HL-60 (cell line): ENCODE data around the gene LSMEM2.

ENCODE experiments used
- DNase-seq, 2 experiments: peaks; one replicate each; pipeline ENCODE4 v3.0.0-alpha.2; 2010 to 2020; ENCODE audit warnings: low read depth in 1 of 2, low spot score in 1 of 2
- H3K27ac ChIP-seq: fragments of 250-450 bp; sonication (Bioruptor Pico); replicated peaks from 2 replicates; pipeline ENCODE4 v1.5.1; 2020; ENCODE audit warnings: mild to moderate bottlenecking, moderate library complexity
- H3K27me3 ChIP-seq: fragments of 250-450 bp; sonication (Bioruptor Pico); 2 replicates; pipeline ENCODE4 v1.5.1; 2021; ENCODE audit warnings: mild to moderate bottlenecking, moderate library complexity; ENCODE audit not compliant: insufficient read depth, poor library complexity, severe bottlenecking
- H3K4me3 ChIP-seq: replicated peaks from 2 replicates; pipeline ENCODE4 v1.5.1; 2011; ENCODE audit warnings: mild to moderate bottlenecking, control low read depth, low read length; ENCODE audit not compliant: insufficient read depth
- GABPA ChIP-seq: IDR thresholded peaks from 2 replicates; pipeline ENCODE4 v1.6.1; 2012; ENCODE audit warnings: low read depth
- POLR2AphosphoS5 ChIP-seq: IDR thresholded peaks from 2 replicates; pipeline ENCODE4 v1.6.1; 2012; ENCODE audit warnings: low read depth
- SPI1 ChIP-seq: IDR thresholded peaks from 2 replicates; pipeline ENCODE4 v1.6.1; 2012; ENCODE audit warnings: low read depth, mild to moderate bottlenecking, borderline replicate concordance
- TF ChIP-seq, protein P1 (sequence below): IDR thresholded peaks from one replicate; pipeline ENCODE4 v1.5.1; 2011; ENCODE audit warnings: low read length, control low read depth, inconsistent platforms; ENCODE audit not compliant: insufficient read depth
- TF ChIP-seq, protein P2 (sequence below): IDR thresholded peaks from 2 replicates; pipeline ENCODE4 v1.6.1; 2012; ENCODE audit warnings: low read depth; ENCODE audit not compliant: insufficient replicate concordance

LSMEM2 gene

DNA sequence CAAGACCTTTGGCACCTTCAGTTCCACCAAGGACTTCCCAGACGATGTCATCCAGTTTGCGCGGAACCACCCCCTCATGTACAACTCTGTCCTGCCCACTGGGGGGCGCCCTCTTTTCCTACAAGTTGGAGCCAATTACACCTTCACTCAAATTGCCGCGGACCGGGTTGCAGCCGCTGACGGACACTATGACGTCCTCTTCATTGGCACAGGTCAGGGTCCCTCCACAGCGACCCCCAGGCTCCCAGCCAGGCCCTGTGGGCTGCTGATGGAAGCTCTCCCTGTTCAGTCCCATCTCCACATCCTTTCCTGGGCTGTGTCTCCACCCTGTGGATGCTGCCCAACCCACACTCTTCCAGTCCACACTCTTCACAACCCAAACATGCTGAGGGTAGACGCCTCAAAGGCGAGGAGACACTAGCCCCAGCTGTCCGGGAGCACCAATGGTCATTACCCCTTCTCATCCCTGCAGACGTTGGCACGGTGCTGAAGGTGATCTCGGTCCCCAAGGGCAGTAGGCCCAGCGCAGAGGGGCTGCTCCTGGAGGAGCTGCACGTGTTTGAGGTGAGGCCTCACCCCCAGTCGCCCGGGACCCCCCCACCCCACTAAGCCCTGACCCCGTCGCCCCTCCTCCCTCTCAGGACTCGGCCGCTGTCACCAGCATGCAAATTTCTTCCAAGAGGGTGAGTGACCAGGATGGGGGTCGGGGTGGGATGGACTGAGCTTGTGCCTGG lies 4.3 kb upstream of the LSMEM2 start:
- no peak overlapping the region for H3K27ac ChIP-seq
- H3K27me3 ChIP-seq: peaks cover 34% of the 10 kb centered on the region
- TF ChIP-seq, protein P1, sequence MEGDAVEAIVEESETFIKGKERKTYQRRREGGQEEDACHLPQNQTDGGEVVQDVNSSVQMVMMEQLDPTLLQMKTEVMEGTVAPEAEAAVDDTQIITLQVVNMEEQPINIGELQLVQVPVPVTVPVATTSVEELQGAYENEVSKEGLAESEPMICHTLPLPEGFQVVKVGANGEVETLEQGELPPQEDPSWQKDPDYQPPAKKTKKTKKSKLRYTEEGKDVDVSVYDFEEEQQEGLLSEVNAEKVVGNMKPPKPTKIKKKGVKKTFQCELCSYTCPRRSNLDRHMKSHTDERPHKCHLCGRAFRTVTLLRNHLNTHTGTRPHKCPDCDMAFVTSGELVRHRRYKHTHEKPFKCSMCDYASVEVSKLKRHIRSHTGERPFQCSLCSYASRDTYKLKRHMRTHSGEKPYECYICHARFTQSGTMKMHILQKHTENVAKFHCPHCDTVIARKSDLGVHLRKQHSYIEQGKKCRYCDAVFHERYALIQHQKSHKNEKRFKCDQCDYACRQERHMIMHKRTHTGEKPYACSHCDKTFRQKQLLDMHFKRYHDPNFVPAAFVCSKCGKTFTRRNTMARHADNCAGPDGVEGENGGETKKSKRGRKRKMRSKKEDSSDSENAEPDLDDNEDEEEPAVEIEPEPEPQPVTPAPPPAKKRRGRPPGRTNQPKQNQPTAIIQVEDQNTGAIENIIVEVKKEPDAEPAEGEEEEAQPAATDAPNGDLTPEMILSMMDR: peak; percentile 83
- TF ChIP-seq, protein P2, sequence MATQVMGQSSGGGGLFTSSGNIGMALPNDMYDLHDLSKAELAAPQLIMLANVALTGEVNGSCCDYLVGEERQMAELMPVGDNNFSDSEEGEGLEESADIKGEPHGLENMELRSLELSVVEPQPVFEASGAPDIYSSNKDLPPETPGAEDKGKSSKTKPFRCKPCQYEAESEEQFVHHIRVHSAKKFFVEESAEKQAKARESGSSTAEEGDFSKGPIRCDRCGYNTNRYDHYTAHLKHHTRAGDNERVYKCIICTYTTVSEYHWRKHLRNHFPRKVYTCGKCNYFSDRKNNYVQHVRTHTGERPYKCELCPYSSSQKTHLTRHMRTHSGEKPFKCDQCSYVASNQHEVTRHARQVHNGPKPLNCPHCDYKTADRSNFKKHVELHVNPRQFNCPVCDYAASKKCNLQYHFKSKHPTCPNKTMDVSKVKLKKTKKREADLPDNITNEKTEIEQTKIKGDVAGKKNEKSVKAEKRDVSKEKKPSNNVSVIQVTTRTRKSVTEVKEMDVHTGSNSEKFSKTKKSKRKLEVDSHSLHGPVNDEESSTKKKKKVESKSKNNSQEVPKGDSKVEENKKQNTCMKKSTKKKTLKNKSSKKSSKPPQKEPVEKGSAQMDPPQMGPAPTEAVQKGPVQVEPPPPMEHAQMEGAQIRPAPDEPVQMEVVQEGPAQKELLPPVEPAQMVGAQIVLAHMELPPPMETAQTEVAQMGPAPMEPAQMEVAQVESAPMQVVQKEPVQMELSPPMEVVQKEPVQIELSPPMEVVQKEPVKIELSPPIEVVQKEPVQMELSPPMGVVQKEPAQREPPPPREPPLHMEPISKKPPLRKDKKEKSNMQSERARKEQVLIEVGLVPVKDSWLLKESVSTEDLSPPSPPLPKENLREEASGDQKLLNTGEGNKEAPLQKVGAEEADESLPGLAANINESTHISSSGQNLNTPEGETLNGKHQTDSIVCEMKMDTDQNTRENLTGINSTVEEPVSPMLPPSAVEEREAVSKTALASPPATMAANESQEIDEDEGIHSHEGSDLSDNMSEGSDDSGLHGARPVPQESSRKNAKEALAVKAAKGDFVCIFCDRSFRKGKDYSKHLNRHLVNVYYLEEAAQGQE: no peak
- no peak overlapping the region for H3K4me3 ChIP-seq
- DNase-seq: peak in 1 of 2 experiments; percentile 79

DNA sequence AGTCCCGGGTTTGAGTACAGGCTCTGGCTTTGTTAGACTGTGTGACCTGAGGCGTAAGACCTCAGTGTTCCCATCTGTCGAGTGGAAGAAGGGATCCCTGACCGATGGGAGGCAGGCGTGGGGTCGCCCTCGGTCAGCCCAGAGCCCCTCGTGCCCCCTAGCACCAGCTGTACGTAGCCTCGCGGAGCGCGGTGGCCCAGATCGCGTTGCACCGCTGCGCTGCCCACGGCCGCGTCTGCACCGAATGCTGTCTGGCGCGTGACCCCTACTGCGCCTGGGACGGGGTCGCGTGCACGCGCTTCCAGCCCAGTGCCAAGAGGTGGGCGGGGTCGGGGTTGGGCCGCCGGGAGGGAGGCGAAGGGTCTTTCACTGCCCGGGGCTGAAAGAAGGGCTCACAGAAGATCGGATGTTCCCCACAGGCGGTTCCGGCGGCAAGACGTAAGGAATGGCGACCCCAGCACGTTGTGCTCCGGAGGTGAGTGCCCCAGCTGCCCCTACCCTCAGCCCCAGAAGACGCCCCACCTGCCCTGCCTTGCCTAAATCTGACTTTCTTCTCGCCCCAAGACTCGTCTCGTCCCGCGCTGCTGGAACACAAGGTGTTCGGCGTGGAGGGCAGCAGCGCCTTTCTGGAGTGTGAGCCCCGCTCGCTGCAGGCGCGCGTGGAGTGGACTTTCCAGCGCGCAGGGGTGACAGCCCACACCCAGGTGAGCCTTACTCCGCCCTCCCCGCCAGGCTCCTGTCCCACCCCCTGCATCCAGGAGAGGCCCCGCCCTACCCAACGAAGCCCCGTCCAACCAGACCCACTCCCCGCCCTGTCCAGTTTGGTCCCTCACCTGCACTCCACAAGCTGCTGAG lies 3.5 kb upstream of the LSMEM2 start:
- H3K4me3 ChIP-seq: no peak overlapping the region
- H3K27ac ChIP-seq: no peak overlapping the region
- DNase-seq: no peak
- TF ChIP-seq, protein P1: no peak
- TF ChIP-seq, protein P2: no peak
- no peak for TF ChIP-seq GABPA
- no peak for TF ChIP-seq POLR2AphosphoS5
- no peak for TF ChIP-seq SPI1
- peaks cover 34% of the 10 kb centered on the region for H3K27me3 ChIP-seq

- peaks cover 34% of the 10 kb centered on the region for H3K27me3 ChIP-seq
- no peak overlapping the region for H3K27ac ChIP-seq
- H3K4me3 ChIP-seq: no peak overlapping the region
- TF ChIP-seq GABPA (no peak), SPI1 (no peak), POLR2AphosphoS5 (no peak)
- TF ChIP-seq, protein P2: no peak
- TF ChIP-seq, protein P1: no peak
- DNase-seq: peak in 1 of 2 experiments; percentile 33
These were observed 2.7 kb upstream of the LSMEM2 start for GRCh38 chr3:50275996-50276761.
